WTC11 (cell line): ENCODE data around the gene PPP4R4. TPM values are rescaled to one million over a fixed set of nuclear protein-coding genes. Genes with fewer than 3 reads are reported as not detected.

Source experiments
- ATAC-seq: fragments of 200-7000 bp; cut with Tn5 transposase; 2 replicates; pipeline ENCODE4 v1.10.0; 2021; ENCODE audit warnings: mild to moderate bottlenecking, moderate library complexity
- CTCF ChIA-PET: fragments of 300-600 bp; sonication (Branson Sonifier 250); formaldehyde crosslinking; loops from one replicate; lab custom pipeline; 2021; ENCODE audit warnings: antibody characterized with exemption; lab: Charles Lee
- POLR2A ChIA-PET: fragments of 350-600 bp; sonication (Branson Sonifier 250); formaldehyde crosslinking; loops from one replicate; lab custom pipeline; 2021; ENCODE audit warnings: antibody characterized with exemption; lab: Charles Lee
- DNase-seq: peaks from one replicate; pipeline ENCODE4 v3.0.0; 2021; ENCODE audit warnings: low spot score
- H3K27ac Mint-ChIP-seq: 2 replicates; pipeline ENCODE4 v1.8.0; 2021; ENCODE audit warnings: mixed read lengths
- H3K27me3 Mint-ChIP-seq: 2 replicates; pipeline ENCODE4 v1.8.0; 2021; ENCODE audit warnings: low read depth, mild to moderate bottlenecking, moderate library complexity, mixed read lengths
- H3K36me3 Mint-ChIP-seq: 2 replicates; pipeline ENCODE4 v1.8.0; 2021; ENCODE audit warnings: mixed read lengths
- H3K4me1 Mint-ChIP-seq: 2 replicates; pipeline ENCODE4 v1.8.0; 2022; ENCODE audit warnings: mixed read lengths
- H3K4me3 Mint-ChIP-seq: 2 replicates; pipeline ENCODE4 v1.8.0; 2021; ENCODE audit warnings: mild to moderate bottlenecking, moderate library complexity, mixed read lengths
- H3K9me3 Mint-ChIP-seq: 2 replicates; pipeline ENCODE4 v1.8.0; 2021; ENCODE audit warnings: mixed read lengths
- CREB1 ChIP-seq: sonication (generic); formaldehyde crosslinking; IDR thresholded peaks from 2 replicates; pipeline ENCODE4 v1.8.0; 2023; ENCODE audit warnings: mild to moderate bottlenecking, missing genetic modification reagents
- CTCF ChIP-seq: fragments of 200-600 bp; IDR thresholded peaks from 2 replicates; pipeline ENCODE4 v1.8.0; 2022; ENCODE audit warnings: antibody characterized with exemption
- ELF4 ChIP-seq: sonication (generic); formaldehyde crosslinking; IDR thresholded peaks from 2 replicates; pipeline ENCODE4 v1.8.1; 2022; ENCODE audit warnings: low read depth, mild to moderate bottlenecking, moderate library complexity, missing genetic modification reagents
- FOXK1 ChIP-seq: sonication (generic); formaldehyde crosslinking; IDR thresholded peaks from 2 replicates; pipeline ENCODE4 v1.8.0; 2022; ENCODE audit warnings: mild to moderate bottlenecking, moderate library complexity, missing genetic modification reagents
- IRF1 ChIP-seq: sonication (generic); formaldehyde crosslinking; IDR thresholded peaks from 2 replicates; pipeline ENCODE4 v1.8.0; 2023; ENCODE audit warnings: missing genetic modification reagents
- JUN ChIP-seq: sonication (generic); formaldehyde crosslinking; IDR thresholded peaks from 2 replicates; pipeline ENCODE4 v1.8.0; 2023; ENCODE audit warnings: mild to moderate bottlenecking, missing genetic modification reagents
- KAT7 ChIP-seq: sonication (generic); formaldehyde crosslinking; IDR thresholded peaks from 2 replicates; pipeline ENCODE4 v1.8.1; 2023; ENCODE audit warnings: missing genetic modification reagents, mild to moderate bottlenecking, borderline replicate concordance
- MLX ChIP-seq: sonication (generic); formaldehyde crosslinking; IDR thresholded peaks from 2 replicates; pipeline ENCODE4 v1.8.1; 2023; ENCODE audit warnings: mild to moderate bottlenecking, missing genetic modification reagents, moderate library complexity
- NFATC4 ChIP-seq: fragments of 250-450 bp; sonication (Bioruptor Pico); IDR thresholded peaks from 2 replicates; pipeline ENCODE4 v1.9.0; 2021; ENCODE audit warnings: mild to moderate bottlenecking
- NFE2L1 ChIP-seq: sonication (generic); formaldehyde crosslinking; IDR thresholded peaks from 2 replicates; pipeline ENCODE4 v1.8.1; 2023; ENCODE audit warnings: missing genetic modification reagents
- NR3C1 ChIP-seq: sonication (generic); formaldehyde crosslinking; conservative IDR thresholded peaks from 2 replicates; pipeline ENCODE4 v1.8.1; 2023; ENCODE audit warnings: low read depth, mild to moderate bottlenecking, missing genetic modification reagents
- RORB ChIP-seq: fragments of 250-450 bp; sonication (Bioruptor Pico); IDR thresholded peaks from 2 replicates; pipeline ENCODE4 v1.9.0; 2021; ENCODE audit warnings: mild to moderate bottlenecking
- SMAD3 ChIP-seq: sonication (generic); formaldehyde crosslinking; IDR thresholded peaks from 2 replicates; pipeline ENCODE4 v1.8.0; 2022; ENCODE audit warnings: missing genetic modification reagents, mild to moderate bottlenecking, borderline replicate concordance
- TCF7 ChIP-seq: sonication (generic); formaldehyde crosslinking; IDR thresholded peaks from 2 replicates; pipeline ENCODE4 v1.8.0; 2022; ENCODE audit warnings: mild to moderate bottlenecking, low read depth, missing genetic modification reagents, moderate library complexity
- USF1 ChIP-seq: sonication (generic); formaldehyde crosslinking; IDR thresholded peaks from 2 replicates; pipeline ENCODE4 v1.8.0; 2022; ENCODE audit warnings: mild to moderate bottlenecking, missing genetic modification reagents
- ZNF396 ChIP-seq: fragments of 250-450 bp; sonication (Bioruptor Pico); IDR thresholded peaks from 2 replicates; pipeline ENCODE4 v1.8.0; 2021; ENCODE audit warnings: mild to moderate bottlenecking, moderate library complexity, borderline replicate concordance
- ZNF423 ChIP-seq: fragments of 250-450 bp; sonication (Bioruptor Pico); IDR thresholded peaks from 2 replicates; pipeline ENCODE4 v2.1.2; 2022; ENCODE audit warnings: mild to moderate bottlenecking, moderate library complexity
- ZNF425 ChIP-seq: fragments of 250-450 bp; sonication (Bioruptor Pico); conservative IDR thresholded peaks from 2 replicates; pipeline ENCODE4 v1.9.0; 2021; ENCODE audit warnings: mild to moderate bottlenecking
- total RNA-seq: library from RNA; stranded (reverse); gene quantifications from 3 replicates; pipeline ENCODE4 v1.2.3, GENCODE V29; 2021

The PPP4R4 gene
- total RNA-seq, 1 experiment from 2014 or later: 9.6 TPM

GRCh38 chr14:94139421-94139820 lies 34.7 kb upstream of the PPP4R4 start (continued):
- TF ChIP-seq NFATC4 (CRISPR knock-in tag): no peak
- TF ChIP-seq ELF4 (CRISPR knock-in tag): no peak

GRCh38 chr14:94142247-94142646 lies 31.9 kb upstream of the PPP4R4 start:
- Mint-ChIP-seq H3K27me3 (no peaks in the 10 kb centered on the region), H3K4me1 (peaks cover 25% of the 10 kb centered on the region), H3K9me3 (no peaks in the 10 kb centered on the region), H3K4me3 (no peak overlapping the region), H3K27ac (no peak overlapping the region), H3K36me3 (no peaks in the 10 kb centered on the region)
- ChIA-PET POLR2A (no interaction called here), CTCF (interaction anchor here (0.6 to 2.9 kb wide), 7 partner anchors 10 to 203 kb away, joined by 3 to 22 read pairs (median 9); partner anchors contain the start of genes IFI27L2 and PPP4R4)
- no peak for ATAC-seq
- TF ChIP-seq ZNF425 (CRISPR knock-in tag) (no peak), ZNF396 (CRISPR knock-in tag) (no peak), JUN (CRISPR knock-in tag) (no peak), KAT7 (CRISPR knock-in tag) (no peak), RORB (no peak), ZNF423 (CRISPR knock-in tag) (no peak), CREB1 (CRISPR knock-in tag) (no peak), FOXK1 (CRISPR knock-in tag) (no peak), NR3C1 (CRISPR knock-in tag) (no peak), IRF1 (CRISPR knock-in tag) (no peak), NFATC4 (CRISPR knock-in tag) (no peak)
- no peak for DNase-seq

- H3K9me3 Mint-ChIP-seq: no peaks in the 10 kb centered on the region
- H3K27me3 Mint-ChIP-seq: no peaks in the 10 kb centered on the region
- no peak overlapping the region for H3K4me3 Mint-ChIP-seq
- no peak for ATAC-seq
- TF ChIP-seq KAT7 (CRISPR knock-in tag): no peak
- no peak for TF ChIP-seq SMAD3
- TF ChIP-seq MLX (CRISPR knock-in tag): no peak
- TF ChIP-seq NFE2L1 (CRISPR knock-in tag): no peak
- no peak for TF ChIP-seq TCF7 (CRISPR knock-in tag)
- ChIA-PET POLR2A (no interaction called here), CTCF (interaction anchor here (0.6 to 2.9 kb wide), 7 partner anchors 10 to 203 kb away, joined by 3 to 22 read pairs (median 9); partner anchors contain the start of genes IFI27L2 and PPP4R4)
- no peak overlapping the region for H3K27ac Mint-ChIP-seq
- DNase-seq: no peak
- H3K36me3 Mint-ChIP-seq: no peaks in the 10 kb centered on the region
- peaks cover 25% of the 10 kb centered on the region for H3K4me1 Mint-ChIP-seq
These were observed 31.3 kb upstream of the PPP4R4 start for GRCh38 chr14:94142836-94143235.

- no peaks in the 10 kb centered on the region for H3K27me3 Mint-ChIP-seq
- TF ChIP-seq USF1 (CRISPR knock-in tag) (no peak), CTCF (0 out of 2 replicates have a peak, but pooled peaks have one; percentile 15)
- no peak overlapping the region for H3K4me3 Mint-ChIP-seq
- DNase-seq: peak; percentile 62
- no peaks in the 10 kb centered on the region for H3K9me3 Mint-ChIP-seq
- POLR2A ChIA-PET: no interaction called here
- H3K4me1 Mint-ChIP-seq: peaks cover 25% of the 10 kb centered on the region
- no peaks in the 10 kb centered on the region for H3K36me3 Mint-ChIP-seq
- ATAC-seq: peak; percentile 78
- no peak overlapping the region for H3K27ac Mint-ChIP-seq
- CTCF ChIA-PET: interaction anchor here (0.9 to 2.9 kb wide), 4 partner anchors 11 to 204 kb away, joined by 3 to 22 read pairs (median 11); partner anchors contain the start of genes IFI27L2 and PPP4R4
These were observed 30.9 kb upstream of the PPP4R4 start for GRCh38 chr14:94143239-94143638.
